Measurements from ENCODE around the gene CUBN.

DNA sequence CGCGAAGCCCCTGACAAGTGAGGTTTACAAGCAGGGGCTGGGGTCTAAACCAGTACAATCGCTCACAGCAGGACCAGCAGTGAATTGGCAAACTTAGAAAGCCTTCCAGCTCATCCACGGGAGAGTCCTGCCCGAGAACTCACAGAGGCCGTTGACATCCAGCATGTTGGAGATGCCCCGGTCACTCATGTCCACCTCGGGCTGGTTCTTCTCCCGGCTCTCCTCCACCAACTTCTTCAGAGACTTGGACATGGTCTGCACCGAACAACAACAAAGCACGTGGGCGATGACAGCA is 312.8 kb downstream of the CUBN start:
- no peak for TF ChIP-seq POLR2A (IDR thresholded peaks at IDR 0.05)
- TF ChIP-seq, protein P1, sequence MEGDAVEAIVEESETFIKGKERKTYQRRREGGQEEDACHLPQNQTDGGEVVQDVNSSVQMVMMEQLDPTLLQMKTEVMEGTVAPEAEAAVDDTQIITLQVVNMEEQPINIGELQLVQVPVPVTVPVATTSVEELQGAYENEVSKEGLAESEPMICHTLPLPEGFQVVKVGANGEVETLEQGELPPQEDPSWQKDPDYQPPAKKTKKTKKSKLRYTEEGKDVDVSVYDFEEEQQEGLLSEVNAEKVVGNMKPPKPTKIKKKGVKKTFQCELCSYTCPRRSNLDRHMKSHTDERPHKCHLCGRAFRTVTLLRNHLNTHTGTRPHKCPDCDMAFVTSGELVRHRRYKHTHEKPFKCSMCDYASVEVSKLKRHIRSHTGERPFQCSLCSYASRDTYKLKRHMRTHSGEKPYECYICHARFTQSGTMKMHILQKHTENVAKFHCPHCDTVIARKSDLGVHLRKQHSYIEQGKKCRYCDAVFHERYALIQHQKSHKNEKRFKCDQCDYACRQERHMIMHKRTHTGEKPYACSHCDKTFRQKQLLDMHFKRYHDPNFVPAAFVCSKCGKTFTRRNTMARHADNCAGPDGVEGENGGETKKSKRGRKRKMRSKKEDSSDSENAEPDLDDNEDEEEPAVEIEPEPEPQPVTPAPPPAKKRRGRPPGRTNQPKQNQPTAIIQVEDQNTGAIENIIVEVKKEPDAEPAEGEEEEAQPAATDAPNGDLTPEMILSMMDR (IDR thresholded peaks at IDR 0.05), result no peak
